Measurements from ENCODE around the gene OXSR1. TPM values are rescaled to one million over a fixed set of nuclear protein-coding genes. Genes with fewer than 3 reads are reported as not detected.

OXSR1 gene
- total RNA-seq, 1 donor from 2014 or later = 13.3 TPM

- Histone ChIP-seq H3K9me3 (no peaks in the 10 kb centered on the region), H3K27me3 (no peaks in the 10 kb centered on the region), H3K27ac (no peak overlapping the region), H3K36me3 (no peaks in the 10 kb centered on the region), H3K4me1 (no peaks in the 10 kb centered on the region), H3K4me3 (no peak overlapping the region)
- intact Hi-C loops (cut with DNase I) = no loop called here
- no peak for DNase-seq (ENCODE audit: low spot score in 2 of 2)
- TF ChIP-seq, protein P1, sequence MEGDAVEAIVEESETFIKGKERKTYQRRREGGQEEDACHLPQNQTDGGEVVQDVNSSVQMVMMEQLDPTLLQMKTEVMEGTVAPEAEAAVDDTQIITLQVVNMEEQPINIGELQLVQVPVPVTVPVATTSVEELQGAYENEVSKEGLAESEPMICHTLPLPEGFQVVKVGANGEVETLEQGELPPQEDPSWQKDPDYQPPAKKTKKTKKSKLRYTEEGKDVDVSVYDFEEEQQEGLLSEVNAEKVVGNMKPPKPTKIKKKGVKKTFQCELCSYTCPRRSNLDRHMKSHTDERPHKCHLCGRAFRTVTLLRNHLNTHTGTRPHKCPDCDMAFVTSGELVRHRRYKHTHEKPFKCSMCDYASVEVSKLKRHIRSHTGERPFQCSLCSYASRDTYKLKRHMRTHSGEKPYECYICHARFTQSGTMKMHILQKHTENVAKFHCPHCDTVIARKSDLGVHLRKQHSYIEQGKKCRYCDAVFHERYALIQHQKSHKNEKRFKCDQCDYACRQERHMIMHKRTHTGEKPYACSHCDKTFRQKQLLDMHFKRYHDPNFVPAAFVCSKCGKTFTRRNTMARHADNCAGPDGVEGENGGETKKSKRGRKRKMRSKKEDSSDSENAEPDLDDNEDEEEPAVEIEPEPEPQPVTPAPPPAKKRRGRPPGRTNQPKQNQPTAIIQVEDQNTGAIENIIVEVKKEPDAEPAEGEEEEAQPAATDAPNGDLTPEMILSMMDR (IDR thresholded peaks at IDR 0.05) = no peak
Observed at GRCh38 chr3:38150780-38151528, 14.4 kb upstream of the OXSR1 start.

DNA sequence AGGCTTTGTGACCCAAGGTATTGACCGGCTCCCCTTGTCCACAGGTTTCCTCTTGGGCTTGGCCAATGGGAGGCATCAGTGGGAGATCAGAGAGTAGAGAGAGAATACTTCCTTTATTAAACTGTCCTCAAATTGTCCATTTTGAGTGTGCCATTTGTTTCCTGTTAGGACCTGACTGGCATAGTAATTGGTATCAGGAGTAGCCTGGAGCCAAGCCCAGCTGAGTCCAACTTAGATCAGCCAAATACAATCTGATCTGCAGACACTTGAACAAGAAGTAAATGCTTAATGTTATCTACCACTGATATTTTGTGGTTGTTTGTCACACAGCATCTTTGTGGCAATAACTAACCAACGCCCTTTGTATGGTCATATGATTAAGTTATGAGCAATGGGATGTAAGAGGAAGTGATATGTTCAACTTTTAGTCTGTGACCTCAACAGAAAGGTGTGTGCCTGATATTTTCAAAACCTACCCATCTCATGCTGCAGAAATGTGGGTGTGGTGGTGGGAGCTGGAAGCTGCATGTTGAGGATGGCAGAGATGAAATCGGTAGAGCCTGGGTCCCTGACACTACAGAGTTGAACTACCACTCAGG, 13.6 kb upstream of the OXSR1 start:
- no peaks in the 10 kb centered on the region for H3K4me1 ChIP-seq
- no peaks in the 10 kb centered on the region for H3K9me3 ChIP-seq
- H3K27me3 ChIP-seq = no peaks in the 10 kb centered on the region
- TF ChIP-seq, protein P1 (IDR thresholded peaks at IDR 0.05) = no peak
- H3K4me3 ChIP-seq = no peak overlapping the region
- DNase-seq (ENCODE audit: low spot score in 2 of 2) = no peak
- intact Hi-C loops (cut with DNase I) = no loop called here
- no peak overlapping the region for H3K27ac ChIP-seq
- no peaks in the 10 kb centered on the region for H3K36me3 ChIP-seq

DNA sequence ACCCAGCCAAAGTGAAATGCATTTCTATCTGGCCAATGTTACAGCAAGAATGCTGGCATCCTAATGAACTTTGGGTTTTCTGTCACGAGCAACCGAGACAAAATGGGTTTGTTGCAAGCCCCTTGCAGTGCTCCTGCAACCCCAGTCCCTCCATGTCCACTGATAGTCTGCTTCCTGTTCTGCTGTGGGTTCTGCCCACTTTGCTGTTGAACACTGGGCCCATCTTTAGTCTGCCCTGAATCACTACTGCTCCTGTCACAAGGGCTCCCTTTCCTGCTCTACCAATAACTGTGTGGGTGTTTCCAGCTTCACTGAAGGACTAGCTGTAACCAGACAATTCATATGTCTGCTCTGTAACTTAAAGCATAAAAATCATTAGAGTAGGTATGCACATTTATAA, 12.7 kb upstream of the OXSR1 start:
- Histone ChIP-seq H3K27ac (no peak overlapping the region), H3K27me3 (no peaks in the 10 kb centered on the region), H3K36me3 (no peaks in the 10 kb centered on the region), H3K4me1 (no peaks in the 10 kb centered on the region), H3K9me3 (no peaks in the 10 kb centered on the region), H3K4me3 (no peak overlapping the region)
- TF ChIP-seq, protein P1 (IDR thresholded peaks at IDR 0.05) = no peak
- DNase-seq (ENCODE audit: low spot score in 2 of 2) = no peak
- intact Hi-C loops (cut with DNase I) = no loop called here

- Histone ChIP-seq H3K4me3 (no peak overlapping the region), H3K9me3 (no peaks in the 10 kb centered on the region), H3K36me3 (no peaks in the 10 kb centered on the region), H3K27me3 (no peaks in the 10 kb centered on the region), H3K27ac (no peak overlapping the region), H3K4me1 (no peaks in the 10 kb centered on the region)
- TF ChIP-seq, protein P1 (IDR thresholded peaks at IDR 0.05) = no peak
- DNase-seq (ENCODE audit: low spot score in 2 of 2) = no peak
- intact Hi-C loops (cut with DNase I) = no loop called here
Observed at GRCh38 chr3:38153221-38153620, 12.1 kb upstream of the OXSR1 start.

GRCh38 chr3:38154033-38154494, 11.3 kb upstream of the OXSR1 start:
- Histone ChIP-seq H3K4me3 (no peak overlapping the region), H3K27ac (no peak overlapping the region), H3K27me3 (no peaks in the 10 kb centered on the region), H3K4me1 (no peaks in the 10 kb centered on the region), H3K36me3 (no peaks in the 10 kb centered on the region), H3K9me3 (no peaks in the 10 kb centered on the region)
- no peak for DNase-seq (ENCODE audit: low spot score in 2 of 2)
- TF ChIP-seq, protein P1 (IDR thresholded peaks at IDR 0.05) = no peak
- intact Hi-C loops (cut with DNase I) = no loop called here
